HG03520 (cell line): Measurements from ENCODE around the gene PYGL.
"Not testable (repeated sequence)": the region's sequence is repeated elsewhere in the genome, so short reads cannot be mapped to it uniquely, and the experiment has no call there.

Experiments used
- ATAC-seq: cut with Tn5 transposase; IDR thresholded peaks from one replicate; pipeline ENCODE4 v1.9.1; 2021; ENCODE audit warnings: mild to moderate bottlenecking, moderate library complexity; ENCODE audit not compliant: unreplicated experiment

The PYGL gene

GRCh38 chr14:50929506-50929905, 14.8 kb downstream of the PYGL start:
- ATAC-seq, result no peak

GRCh38 chr14:50928002-50928635, 16.2 kb downstream of the PYGL start:
- no peak for ATAC-seq

GRCh38 chr14:50926851-50927386, 17.4 kb downstream of the PYGL start:
- no peak for ATAC-seq

- no peak for ATAC-seq
Measured at GRCh38 chr14:50924843-50925242, 19.4 kb downstream of the PYGL start.

- no peak for ATAC-seq
Measured at GRCh38 chr14:50924236-50924635, 20.0 kb downstream of the PYGL start.

- no peak for ATAC-seq
Measured at GRCh38 chr14:50922803-50923202, 21.5 kb downstream of the PYGL start.

- no peak for ATAC-seq
Measured at GRCh38 chr14:50920482-50921230, 23.6 kb downstream of the PYGL start.

- not testable (repeated sequence) for ATAC-seq
Measured at GRCh38 chr14:50919524-50919923, 24.8 kb downstream of the PYGL start.

GRCh38 chr14:50917449-50917848, 26.8 kb downstream of the PYGL start:
- no peak for ATAC-seq

- ATAC-seq, result no peak
Measured at GRCh38 chr14:50910495-50911420, 33.5 kb downstream of the PYGL start.

GRCh38 chr14:50906326-50907065, 37.8 kb downstream of the PYGL start:
- ATAC-seq, result no peak

GRCh38 chr14:50904719-50905118, 39.6 kb downstream of the PYGL start:
- ATAC-seq, result no peak

GRCh38 chr14:50901361-50901760, 42.9 kb downstream of the PYGL start:
- ATAC-seq, result no peak

GRCh38 chr14:50897658-50898175, 46.6 kb downstream of the PYGL start:
- ATAC-seq, result no peak

GRCh38 chr14:50897005-50897404, 47.3 kb downstream of the PYGL start:
- not testable (repeated sequence) for ATAC-seq

- not testable (repeated sequence) for ATAC-seq
Measured at GRCh38 chr14:50896421-50896820, 47.9 kb downstream of the PYGL start.

- no peak for ATAC-seq
Measured at GRCh38 chr14:50892255-50892654, 52.0 kb downstream of the PYGL start.

GRCh38 chr14:50887476-50887875, 56.8 kb downstream of the PYGL start:
- no peak for ATAC-seq

GRCh38 chr14:50883827-50884197, 60.5 kb downstream of the PYGL start:
- ATAC-seq, result no peak
